Caco-2 (cell line): Measurements from ENCODE around the gene ERICH2. TPM values are rescaled to one million over a fixed set of nuclear protein-coding genes. Genes with fewer than 3 reads are reported as not detected.

Experiments used
- BruUV-seq: library from RNA; stranded (reverse); fragments of 400-500 nt; replicated peaks from 2 replicates; lab custom pipeline; 2021; lab: Mats Ljungman, UMichigan
- CTCF ChIA-PET: fragments of 300-600 bp; sonication (Branson Sonifier 250); formaldehyde crosslinking; loops from one replicate; lab custom pipeline; 2022; ENCODE audit warnings: antibody characterized with exemption; lab: Charles Lee
- POLR2A ChIA-PET: fragments of 300-600 bp; sonication (Branson Sonifier 250); formaldehyde crosslinking; loops from one replicate; lab custom pipeline; 2022; ENCODE audit warnings: antibody characterized with exemption; lab: Charles Lee
- DNase-seq, 2 experiments: peaks; one replicate each; pipeline versions ENCODE4 v3.0.0 to v3.0.0-alpha.2; 2020 to 2022
- H3K27me3 ChIP-seq: replicated peaks from 2 replicates; pipeline ENCODE4 v1.6.0; 2011; ENCODE audit warnings: low read length; ENCODE audit not compliant: control insufficient read depth, insufficient read depth
- H3K36me3 ChIP-seq: 2 replicates; pipeline ENCODE4 v1.5.1; 2011; ENCODE audit warnings: low read length; ENCODE audit not compliant: control insufficient read depth, insufficient read depth
- H3K4me1 ChIP-seq: fragments of 250-450 bp; sonication (Bioruptor Pico); 2 replicates; pipeline ENCODE4 v1.5.1; 2020; ENCODE audit warnings: mild to moderate bottlenecking
- H3K4me3 ChIP-seq: 2 replicates; pipeline ENCODE4 v1.5.1; 2011; ENCODE audit warnings: low read depth, mild to moderate bottlenecking, control low read depth, low read length
- H3K9me3 ChIP-seq: fragments of 250-450 bp; sonication (Bioruptor Pico); 2 replicates; pipeline ENCODE4 v1.5.1; 2020; ENCODE audit warnings: mild to moderate bottlenecking, moderate library complexity
- H3K27ac Mint-ChIP-seq: one replicate; pipeline ENCODE4 v1.8.0; 2022; ENCODE audit warnings: mixed read lengths; ENCODE audit not compliant: unreplicated experiment
- H3K27me3 Mint-ChIP-seq: one replicate; pipeline ENCODE4 v1.8.0; 2022; ENCODE audit warnings: mixed read lengths; ENCODE audit not compliant: insufficient read depth, unreplicated experiment
- H3K36me3 Mint-ChIP-seq: one replicate; pipeline ENCODE4 v1.8.0; 2022; ENCODE audit warnings: mild to moderate bottlenecking, mixed read lengths; ENCODE audit not compliant: insufficient read depth, unreplicated experiment
- H3K4me1 Mint-ChIP-seq: one replicate; pipeline ENCODE4 v1.8.0; 2022; ENCODE audit warnings: low read depth, mixed read lengths; ENCODE audit not compliant: unreplicated experiment
- H3K4me3 Mint-ChIP-seq: one replicate; pipeline ENCODE4 v1.8.0; 2022; ENCODE audit warnings: mild to moderate bottlenecking, moderate library complexity, mixed read lengths; ENCODE audit not compliant: unreplicated experiment
- H3K9me3 Mint-ChIP-seq: one replicate; pipeline ENCODE4 v1.8.0; 2022; ENCODE audit warnings: mixed read lengths; ENCODE audit not compliant: unreplicated experiment
- CTCF ChIP-seq, 2 experiments: fragments of 200-600 bp in 1 of 2; IDR thresholded peaks; 1 replicate in 1 of 2; 2 replicates in 1 of 2; pipeline versions ENCODE4 v1.5.1 to v1.8.0; 2011 to 2022; ENCODE audit warnings: antibody characterized with exemption in 1 of 2, control low read depth in 1 of 2, inconsistent platforms in 1 of 2, low read depth in 1 of 2, low read length in 1 of 2, mild to moderate bottlenecking in 1 of 2, moderate library complexity in 1 of 2; ENCODE audit not compliant: insufficient read depth in 1 of 2, severe bottlenecking in 1 of 2, unreplicated experiment in 1 of 2
- intact Hi-C: fragments of 100-400 bp; cut with micrococcal nuclease; formaldehyde crosslinking; loops from one replicate; pipeline ENCODE4 v1.10.0; 2022; ENCODE audit not compliant: unreplicated experiment
- total RNA-seq: library from RNA; stranded (reverse); gene quantifications from 2 replicates; pipeline ENCODE4 v1.2.3, GENCODE V29; 2022

Gene ERICH2
- total RNA-seq, 1 experiment from 2014 or later: 3.1 TPM

GRCh38 chr2:170828533-170828916 is 58.3 kb downstream of the ERICH2 start:
- Mint-ChIP-seq H3K27me3 (no peaks in the 10 kb centered on the region), H3K9me3 (no peaks in the 10 kb centered on the region)

GRCh38 chr2:170829036-170829435 is 58.9 kb downstream of the ERICH2 start:
- H3K9me3 Mint-ChIP-seq: no peaks in the 10 kb centered on the region
- peaks cover 18% of the 10 kb centered on the region for H3K36me3 Mint-ChIP-seq
- Histone ChIP-seq H3K27me3 (no peaks in the 10 kb centered on the region), H3K4me1 (no peaks in the 10 kb centered on the region), H3K36me3 (no peaks in the 10 kb centered on the region; the same call in 1 of the 2 replicates), H3K9me3 (no peaks in the 10 kb centered on the region), H3K4me3 (no peak overlapping the region)
- TF ChIP-seq CTCF (IDR thresholded peaks at IDR 0.05; ENCODE audit: insufficient read depth in 1 of 2, low read depth in 1 of 2, low read length in 1 of 2, severe bottlenecking in 1 of 2, unreplicated experiment in 1 of 2): no peak
- POLR2A ChIA-PET: no interaction called here
- CTCF ChIA-PET: no interaction called here
- no peak overlapping the region for H3K4me3 Mint-ChIP-seq
- no TSS peak for BruUV-seq
- no peaks in the 10 kb centered on the region for H3K4me1 Mint-ChIP-seq
- H3K27ac Mint-ChIP-seq: no peak overlapping the region
- no peaks in the 10 kb centered on the region for H3K27me3 Mint-ChIP-seq
- intact Hi-C loops: no loop called here
- no peak for DNase-seq

More at GRCh38 chr2:170828533-170828916, 58.3 kb downstream of the ERICH2 start:
- no TSS peak for BruUV-seq
- intact Hi-C loops: no loop called here
- H3K4me3 ChIP-seq: no peak overlapping the region
- Mint-ChIP-seq H3K36me3 (peaks cover 18% of the 10 kb centered on the region), H3K27ac (no peak overlapping the region), H3K4me1 (no peaks in the 10 kb centered on the region), H3K4me3 (no peak overlapping the region)
- DNase-seq: no peak
- H3K4me1 ChIP-seq: no peaks in the 10 kb centered on the region
- no peaks in the 10 kb centered on the region; the same call in 1 of the 2 replicates for H3K36me3 ChIP-seq
- ChIA-PET CTCF (no interaction called here), POLR2A (no interaction called here)
- no peaks in the 10 kb centered on the region for H3K9me3 ChIP-seq
- no peaks in the 10 kb centered on the region for H3K27me3 ChIP-seq
- TF ChIP-seq CTCF (IDR thresholded peaks at IDR 0.05; ENCODE audit: insufficient read depth in 1 of 2, low read depth in 1 of 2, low read length in 1 of 2, severe bottlenecking in 1 of 2, unreplicated experiment in 1 of 2): no peak

GRCh38 chr2:170830166-170830565 is 60.0 kb downstream of the ERICH2 start:
- Mint-ChIP-seq H3K4me3 (no peak overlapping the region), H3K9me3 (no peaks in the 10 kb centered on the region), H3K4me1 (no peaks in the 10 kb centered on the region), H3K36me3 (peaks cover 10% of the 10 kb centered on the region), H3K27ac (no peak overlapping the region), H3K27me3 (no peaks in the 10 kb centered on the region)
- H3K27me3 ChIP-seq: no peaks in the 10 kb centered on the region
- no peaks in the 10 kb centered on the region for H3K9me3 ChIP-seq
- CTCF ChIA-PET: no interaction called here
- no peak overlapping the region for H3K4me3 ChIP-seq
- H3K4me1 ChIP-seq: no peaks in the 10 kb centered on the region
- no peaks in the 10 kb centered on the region; the same call in 1 of the 2 replicates for H3K36me3 ChIP-seq
- BruUV-seq: no TSS peak
- DNase-seq: no peak
- POLR2A ChIA-PET: no interaction called here
- no peak for TF ChIP-seq CTCF (IDR thresholded peaks at IDR 0.05; ENCODE audit: insufficient read depth in 1 of 2, low read depth in 1 of 2, low read length in 1 of 2, severe bottlenecking in 1 of 2, unreplicated experiment in 1 of 2)
- intact Hi-C loops: no loop called here
